Measurements from ENCODE around the gene PNKP.

The PNKP gene

GRCh38 chr19:49863254-49863934 lies 4.0 kb downstream of the PNKP start:
- 98% methylated on average over 16 of the region's 24 CpGs for WGBS (ENCODE audit: insufficient coverage)
- H3K4me1 ChIP-seq (ENCODE audit: control extremely low read depth in 1 of 4, control insufficient read depth in 4 of 4, insufficient read depth in 4 of 4, low read length in 3 of 4): peaks cover 9 to 30% (median 29%) of the 10 kb centered on the region in 4 experiments
- ChIA-PET POLR2A (interaction anchor here (0.6 to 1.1 kb wide), 2 partner anchors 13 to 74 kb away, joined by 3 to 4 read pairs; partner anchors contain the start of gene PTOV1), CTCF (interaction anchor here (0.6 to 3.0 kb wide), 3 partner anchors 13 to 147 kb away, joined by 3 to 11 read pairs (median 4); partner anchors contain the start of gene PTOV1)
- no peaks in the 10 kb centered on the region for H3K27me3 ChIP-seq (replicated peaks in 2 of 5; ENCODE audit: control insufficient read depth in 4 of 5, insufficient read depth in 5 of 5, low read length in 4 of 5)
- no peak for DNase-seq
- no peak overlapping the region for H3K4me3 ChIP-seq (ENCODE audit: control insufficient read depth in 1 of 7, extremely low read depth in 1 of 7, insufficient read depth in 4 of 7, low read depth in 2 of 7, low read length in 6 of 7)
- no peak overlapping the region for H3K27ac ChIP-seq (ENCODE audit: insufficient read depth in 1 of 2, low read depth in 1 of 2, low read length in 2 of 2, poor library complexity in 1 of 2, severe bottlenecking in 2 of 2)
- H3K9me3 ChIP-seq (ENCODE audit: control extremely low read depth in 1 of 5, control insufficient read depth in 4 of 5, insufficient read depth in 2 of 5, low read depth in 1 of 5, low read length in 4 of 5): no peaks in the 10 kb centered on the region
- peaks cover 3 to 61% (median 51%) of the 10 kb centered on the region in 4 experiments for H3K36me3 ChIP-seq (ENCODE audit: control insufficient read depth in 4 of 4, insufficient read depth in 4 of 4, low read length in 3 of 4)

GRCh38 chr19:49862391-49863253 lies 4.8 kb downstream of the PNKP start:
- Histone ChIP-seq H3K27ac (ENCODE audit: insufficient read depth in 1 of 2, low read depth in 1 of 2, low read length in 2 of 2, poor library complexity in 1 of 2, severe bottlenecking in 2 of 2) (no peak overlapping the region), H3K4me3 (ENCODE audit: control insufficient read depth in 1 of 7, extremely low read depth in 1 of 7, insufficient read depth in 4 of 7, low read depth in 2 of 7, low read length in 6 of 7) (no peak overlapping the region), H3K36me3 (ENCODE audit: control insufficient read depth in 4 of 4, insufficient read depth in 4 of 4, low read length in 3 of 4) (peaks cover 3 to 69% (median 55%) of the 10 kb centered on the region in 4 experiments), H3K9me3 (ENCODE audit: control extremely low read depth in 1 of 5, control insufficient read depth in 4 of 5, insufficient read depth in 2 of 5, low read depth in 1 of 5, low read length in 4 of 5) (no peaks in the 10 kb centered on the region), H3K27me3 (replicated peaks in 2 of 5; ENCODE audit: control insufficient read depth in 4 of 5, insufficient read depth in 5 of 5, low read length in 4 of 5) (no peaks in the 10 kb centered on the region), H3K4me1 (ENCODE audit: control extremely low read depth in 1 of 4, control insufficient read depth in 4 of 4, insufficient read depth in 4 of 4, low read length in 3 of 4) (peaks cover 6 to 25% (median 23%) of the 10 kb centered on the region in 4 experiments)
- POLR2A ChIA-PET: interaction anchor here (0.6 kb wide), 1 partner anchor 73 kb away, joined by 3 read pairs; no protein-coding TSS in a partner anchor
- WGBS (ENCODE audit: insufficient coverage): 93% methylated on average over 36 of the region's 49 CpGs
- peak in 2 of 3 donors; percentile 41 to 65 for DNase-seq
- CTCF ChIA-PET: interaction anchor here (1.4 to 3.0 kb wide), 2 partner anchors 12 to 30 kb away, joined by 4 to 11 read pairs; partner anchors contain the start of gene PTOV1

- POLR2A ChIA-PET: no interaction called here
- Histone ChIP-seq H3K4me1 (ENCODE audit: control extremely low read depth in 1 of 4, control insufficient read depth in 4 of 4, insufficient read depth in 4 of 4, low read length in 3 of 4) (peaks cover 5 to 19% (median 17%) of the 10 kb centered on the region in 4 experiments), H3K27ac (ENCODE audit: insufficient read depth in 1 of 2, low read depth in 1 of 2, low read length in 2 of 2, poor library complexity in 1 of 2, severe bottlenecking in 2 of 2) (no peak overlapping the region), H3K9me3 (ENCODE audit: control extremely low read depth in 1 of 5, control insufficient read depth in 4 of 5, insufficient read depth in 2 of 5, low read depth in 1 of 5, low read length in 4 of 5) (no peaks in the 10 kb centered on the region), H3K27me3 (replicated peaks in 2 of 5; ENCODE audit: control insufficient read depth in 4 of 5, insufficient read depth in 5 of 5, low read length in 4 of 5) (no peaks in the 10 kb centered on the region), H3K4me3 (ENCODE audit: control insufficient read depth in 1 of 7, extremely low read depth in 1 of 7, insufficient read depth in 4 of 7, low read depth in 2 of 7, low read length in 6 of 7) (no peak overlapping the region), H3K36me3 (ENCODE audit: control insufficient read depth in 4 of 4, insufficient read depth in 4 of 4, low read length in 3 of 4) (peaks cover 3 to 77% (median 61%) of the 10 kb centered on the region in 4 experiments)
- 96% methylated on average over 36 of the region's 60 CpGs for WGBS (ENCODE audit: insufficient coverage)
- no peak for DNase-seq
- CTCF ChIA-PET: interaction anchor here (1.4 kb wide), 1 partner anchor 29 kb away, joined by 4 read pairs; no protein-coding TSS in a partner anchor
These were observed 5.6 kb downstream of the PNKP start for GRCh38 chr19:49861541-49862378.

GRCh38 chr19:49861107-49861506 lies 6.3 kb downstream of the PNKP start:
- Histone ChIP-seq H3K4me1 (ENCODE audit: control extremely low read depth in 1 of 4, control insufficient read depth in 4 of 4, insufficient read depth in 4 of 4, low read length in 3 of 4) (peaks cover 0 to 12% (median 11%) of the 10 kb centered on the region in 4 experiments), H3K36me3 (ENCODE audit: control insufficient read depth in 4 of 4, insufficient read depth in 4 of 4, low read length in 3 of 4) (peaks cover 3 to 80% (median 64%) of the 10 kb centered on the region in 4 experiments), H3K27ac (ENCODE audit: insufficient read depth in 1 of 2, low read depth in 1 of 2, low read length in 2 of 2, poor library complexity in 1 of 2, severe bottlenecking in 2 of 2) (no peak overlapping the region), H3K27me3 (replicated peaks in 2 of 5; ENCODE audit: control insufficient read depth in 4 of 5, insufficient read depth in 5 of 5, low read length in 4 of 5) (no peaks in the 10 kb centered on the region), H3K4me3 (ENCODE audit: control insufficient read depth in 1 of 7, extremely low read depth in 1 of 7, insufficient read depth in 4 of 7, low read depth in 2 of 7, low read length in 6 of 7) (no peak overlapping the region), H3K9me3 (ENCODE audit: control extremely low read depth in 1 of 5, control insufficient read depth in 4 of 5, insufficient read depth in 2 of 5, low read depth in 1 of 5, low read length in 4 of 5) (no peaks in the 10 kb centered on the region)
- POLR2A ChIA-PET: no interaction called here
- no peak for DNase-seq
- CTCF ChIA-PET: interaction anchor here (0.9 kb wide), 1 partner anchor 275 kb away, joined by 3 read pairs; no protein-coding TSS in a partner anchor
- 90% methylated on average over 4 of the region's 13 CpGs for WGBS (ENCODE audit: insufficient coverage)

- POLR2A ChIA-PET: no interaction called here
- no peak for DNase-seq
- CTCF ChIA-PET: interaction anchor here (0.9 kb wide), 1 partner anchor 275 kb away, joined by 3 read pairs; no protein-coding TSS in a partner anchor
- peaks cover 3 to 85% (median 67%) of the 10 kb centered on the region in 4 experiments for H3K36me3 ChIP-seq (ENCODE audit: control insufficient read depth in 4 of 4, insufficient read depth in 4 of 4, low read length in 3 of 4)
- H3K4me3 ChIP-seq (ENCODE audit: control insufficient read depth in 1 of 7, extremely low read depth in 1 of 7, insufficient read depth in 4 of 7, low read depth in 2 of 7, low read length in 6 of 7): no peak overlapping the region
- peaks cover 0 to 7% (median 5%) of the 10 kb centered on the region in 4 experiments for H3K4me1 ChIP-seq (ENCODE audit: control extremely low read depth in 1 of 4, control insufficient read depth in 4 of 4, insufficient read depth in 4 of 4, low read length in 3 of 4)
- H3K27me3 ChIP-seq (replicated peaks in 2 of 5; ENCODE audit: control insufficient read depth in 4 of 5, insufficient read depth in 5 of 5, low read length in 4 of 5): no peaks in the 10 kb centered on the region
- 91% methylated on average over 15 of the region's 17 CpGs for WGBS (ENCODE audit: insufficient coverage)
- no peak overlapping the region for H3K27ac ChIP-seq (ENCODE audit: insufficient read depth in 1 of 2, low read depth in 1 of 2, low read length in 2 of 2, poor library complexity in 1 of 2, severe bottlenecking in 2 of 2)
- no peaks in the 10 kb centered on the region for H3K9me3 ChIP-seq (ENCODE audit: control extremely low read depth in 1 of 5, control insufficient read depth in 4 of 5, insufficient read depth in 2 of 5, low read depth in 1 of 5, low read length in 4 of 5)
These were observed 6.9 kb downstream of the PNKP start for GRCh38 chr19:49860336-49861102.

All from common myeloid progenitor, CD34-positive (primary cell).